ENCODE data around the gene LCN9. TPM values are rescaled to one million over a fixed set of nuclear protein-coding genes. Genes with fewer than 3 reads are reported as not detected.

The LCN9 gene
- total RNA-seq, 1 donor from 2014 or later: not detected

DNA sequence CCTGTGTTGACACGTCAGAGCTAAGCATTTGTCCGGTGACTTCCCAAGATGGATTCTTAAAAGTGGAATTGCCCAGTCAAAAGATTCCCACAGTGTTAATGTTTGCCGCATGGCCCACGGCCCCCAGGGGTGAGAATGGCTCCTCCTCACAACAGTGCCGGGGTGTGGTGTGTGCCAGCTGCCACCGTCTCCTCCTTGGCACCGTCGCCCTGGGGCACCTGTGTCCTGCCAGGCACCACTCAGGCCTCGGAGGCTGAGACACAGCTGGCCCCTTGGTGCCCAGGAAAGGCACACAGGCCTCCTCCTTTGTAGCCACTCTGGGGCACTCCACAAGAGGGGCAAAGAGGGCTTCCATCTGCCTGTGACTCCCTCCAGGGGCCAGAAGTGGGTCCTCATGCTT, 43.2 kb downstream of the LCN9 start:
- intact Hi-C loops (cut with micrococcal nuclease): no loop called here
- H3K9me3 ChIP-seq (replicated peaks): no peaks in the 10 kb centered on the region
- H3K4me1 ChIP-seq: peaks cover 27% of the 10 kb centered on the region
- no peak for DNase-seq
- H3K27me3 ChIP-seq (ENCODE audit: low read depth): peaks cover 64% of the 10 kb centered on the region
- H3K27ac ChIP-seq (replicated peaks): no peak overlapping the region
- no peak overlapping the region for H3K4me3 ChIP-seq
- H3K36me3 ChIP-seq: no peaks in the 10 kb centered on the region
- TF ChIP-seq, protein P1, sequence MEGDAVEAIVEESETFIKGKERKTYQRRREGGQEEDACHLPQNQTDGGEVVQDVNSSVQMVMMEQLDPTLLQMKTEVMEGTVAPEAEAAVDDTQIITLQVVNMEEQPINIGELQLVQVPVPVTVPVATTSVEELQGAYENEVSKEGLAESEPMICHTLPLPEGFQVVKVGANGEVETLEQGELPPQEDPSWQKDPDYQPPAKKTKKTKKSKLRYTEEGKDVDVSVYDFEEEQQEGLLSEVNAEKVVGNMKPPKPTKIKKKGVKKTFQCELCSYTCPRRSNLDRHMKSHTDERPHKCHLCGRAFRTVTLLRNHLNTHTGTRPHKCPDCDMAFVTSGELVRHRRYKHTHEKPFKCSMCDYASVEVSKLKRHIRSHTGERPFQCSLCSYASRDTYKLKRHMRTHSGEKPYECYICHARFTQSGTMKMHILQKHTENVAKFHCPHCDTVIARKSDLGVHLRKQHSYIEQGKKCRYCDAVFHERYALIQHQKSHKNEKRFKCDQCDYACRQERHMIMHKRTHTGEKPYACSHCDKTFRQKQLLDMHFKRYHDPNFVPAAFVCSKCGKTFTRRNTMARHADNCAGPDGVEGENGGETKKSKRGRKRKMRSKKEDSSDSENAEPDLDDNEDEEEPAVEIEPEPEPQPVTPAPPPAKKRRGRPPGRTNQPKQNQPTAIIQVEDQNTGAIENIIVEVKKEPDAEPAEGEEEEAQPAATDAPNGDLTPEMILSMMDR (IDR thresholded peaks at IDR 0.05; ENCODE audit: borderline replicate concordance): no peak

DNA sequence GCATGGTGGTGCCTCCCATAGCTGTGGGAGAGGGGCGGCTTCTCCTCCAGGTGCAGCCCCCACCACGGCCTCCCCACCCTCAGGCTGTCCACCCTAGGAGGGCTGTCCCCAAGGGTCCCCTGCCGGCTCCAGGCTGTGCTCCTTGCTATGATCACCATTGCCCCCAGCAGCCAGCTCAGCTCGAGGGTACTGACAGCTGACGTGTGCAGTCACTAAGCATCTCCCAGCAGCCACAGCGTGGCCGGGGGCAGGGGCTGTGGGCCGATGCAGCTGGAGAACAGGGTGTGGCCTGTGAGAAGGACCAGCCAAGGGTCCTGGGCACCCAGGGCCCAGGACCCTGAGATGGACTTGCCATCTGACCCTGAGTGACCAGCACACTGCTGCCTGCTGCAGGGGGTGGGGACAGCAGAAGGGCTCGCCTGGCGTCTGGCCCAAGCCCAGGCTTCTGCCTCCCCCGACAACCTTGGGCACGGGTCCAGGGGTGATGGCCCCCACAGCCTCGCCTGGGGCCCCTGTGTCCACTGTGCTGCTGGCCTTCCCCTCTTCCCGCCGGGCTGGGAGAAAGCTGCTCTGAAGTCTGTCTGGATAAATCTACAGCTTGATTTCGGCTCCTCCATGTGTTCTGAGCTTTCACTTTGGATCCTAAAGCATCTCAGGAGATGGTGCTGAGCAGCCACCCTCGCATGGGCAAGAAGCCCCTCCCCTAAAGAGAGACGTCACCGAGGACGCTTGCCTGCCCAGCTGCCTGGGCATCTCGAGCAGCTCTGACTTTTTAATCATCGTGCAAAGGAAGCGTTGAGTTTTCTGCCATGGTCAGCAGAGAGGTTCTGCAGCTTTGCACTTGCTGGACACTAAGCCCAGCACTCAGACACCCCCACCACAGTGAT, 44.4 kb downstream of the LCN9 start:
- Histone ChIP-seq H3K36me3 (no peaks in the 10 kb centered on the region), H3K27ac (replicated peaks) (no peak overlapping the region), H3K4me1 (peaks cover 16% of the 10 kb centered on the region), H3K27me3 (ENCODE audit: low read depth) (peaks cover 57% of the 10 kb centered on the region), H3K9me3 (replicated peaks) (no peaks in the 10 kb centered on the region), H3K4me3 (no peak overlapping the region)
- intact Hi-C loops (cut with micrococcal nuclease): no loop called here
- TF ChIP-seq, protein P1 (IDR thresholded peaks at IDR 0.05; ENCODE audit: borderline replicate concordance): no peak
- DNase-seq: no peak

DNA sequence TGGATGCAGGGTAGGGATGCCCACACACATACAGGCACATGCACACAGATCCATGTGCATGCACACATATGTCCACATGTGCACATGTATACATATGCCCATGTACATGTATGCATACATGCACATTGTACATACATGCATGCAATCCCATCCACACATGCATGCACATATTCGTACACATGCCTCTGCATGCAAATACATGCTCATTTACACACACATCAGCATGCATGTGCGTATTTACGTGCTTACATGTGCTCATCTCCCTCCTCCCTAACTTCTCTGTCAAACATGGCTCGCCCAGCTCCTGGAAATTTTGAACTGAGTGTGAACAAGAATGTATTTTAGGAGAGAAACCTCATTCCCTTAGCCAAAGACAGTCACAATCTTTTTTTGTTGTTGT, 45.1 kb downstream of the LCN9 start:
- Histone ChIP-seq H3K4me1 (peaks cover 12% of the 10 kb centered on the region), H3K27ac (replicated peaks) (no peak overlapping the region), H3K4me3 (no peak overlapping the region), H3K27me3 (ENCODE audit: low read depth) (peaks cover 57% of the 10 kb centered on the region), H3K9me3 (replicated peaks) (no peaks in the 10 kb centered on the region), H3K36me3 (no peaks in the 10 kb centered on the region)
- no peak for DNase-seq
- intact Hi-C loops (cut with micrococcal nuclease): no loop called here
- TF ChIP-seq, protein P1 (IDR thresholded peaks at IDR 0.05; ENCODE audit: borderline replicate concordance): no peak

DNA sequence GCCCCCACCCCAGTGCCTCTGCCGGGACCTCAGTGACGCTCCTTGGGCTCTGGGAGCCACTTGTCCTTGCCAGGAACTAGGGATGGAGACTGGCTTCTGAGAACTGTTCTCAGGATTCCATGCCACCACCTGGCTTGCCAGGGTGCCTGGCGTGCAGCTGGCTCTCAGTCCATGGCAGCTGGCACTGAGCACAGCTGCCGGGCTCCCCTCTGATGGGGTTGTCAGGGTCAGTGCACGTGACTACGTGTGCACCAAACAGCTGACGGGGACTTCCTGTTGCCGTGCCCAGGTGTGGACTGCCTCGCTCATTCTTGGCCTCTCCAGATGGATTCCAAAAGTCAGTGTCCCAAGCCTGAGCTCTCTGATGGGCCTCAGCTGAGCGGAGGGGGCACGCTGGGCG, 48.3 kb downstream of the LCN9 start:
- no peak for DNase-seq
- no peaks in the 10 kb centered on the region for H3K36me3 ChIP-seq
- TF ChIP-seq, protein P1 (IDR thresholded peaks at IDR 0.05; ENCODE audit: borderline replicate concordance): no peak
- H3K27ac ChIP-seq (replicated peaks): no peak overlapping the region
- peaks cover 56% of the 10 kb centered on the region for H3K27me3 ChIP-seq (ENCODE audit: low read depth)
- H3K4me3 ChIP-seq: no peak overlapping the region
- intact Hi-C loops (cut with micrococcal nuclease): no loop called here
- no peaks in the 10 kb centered on the region for H3K4me1 ChIP-seq
- no peaks in the 10 kb centered on the region for H3K9me3 ChIP-seq (replicated peaks)

DNA sequence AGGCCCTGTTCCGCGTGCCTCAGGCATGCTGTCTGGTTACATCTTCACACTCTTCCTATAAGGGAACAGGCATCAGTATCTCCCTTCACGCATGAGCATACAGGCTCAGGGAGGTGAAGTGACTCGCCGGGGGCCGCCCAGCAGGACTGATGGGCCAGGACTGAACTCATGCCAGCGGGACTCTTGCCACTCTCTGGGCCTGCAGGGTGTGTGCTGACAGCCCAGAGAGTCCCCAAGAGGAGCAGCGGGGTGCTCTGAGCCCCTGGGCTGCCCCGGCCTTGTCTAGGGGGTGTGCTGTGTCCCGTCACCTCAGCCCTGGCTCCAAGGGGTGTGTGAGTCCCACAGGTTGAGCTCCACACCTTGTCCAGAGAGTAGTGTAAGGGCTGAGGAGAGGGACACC, 48.8 kb downstream of the LCN9 start:
- intact Hi-C loops (cut with micrococcal nuclease): no loop called here
- Histone ChIP-seq H3K9me3 (replicated peaks) (no peaks in the 10 kb centered on the region), H3K4me3 (no peak overlapping the region), H3K27ac (replicated peaks) (no peak overlapping the region), H3K36me3 (no peaks in the 10 kb centered on the region), H3K27me3 (ENCODE audit: low read depth) (peaks cover 56% of the 10 kb centered on the region), H3K4me1 (no peaks in the 10 kb centered on the region)
- TF ChIP-seq, protein P1 (IDR thresholded peaks at IDR 0.05; ENCODE audit: borderline replicate concordance): no peak
- no peak for DNase-seq
